GM03348 (cell line): ENCODE data around the gene GLIS2.

Source experiments
- DNase-seq: peaks from one replicate; pipeline ENCODE4 v3.0.0; 2012; ENCODE audit warnings: low spot score

GLIS2 gene

DNA sequence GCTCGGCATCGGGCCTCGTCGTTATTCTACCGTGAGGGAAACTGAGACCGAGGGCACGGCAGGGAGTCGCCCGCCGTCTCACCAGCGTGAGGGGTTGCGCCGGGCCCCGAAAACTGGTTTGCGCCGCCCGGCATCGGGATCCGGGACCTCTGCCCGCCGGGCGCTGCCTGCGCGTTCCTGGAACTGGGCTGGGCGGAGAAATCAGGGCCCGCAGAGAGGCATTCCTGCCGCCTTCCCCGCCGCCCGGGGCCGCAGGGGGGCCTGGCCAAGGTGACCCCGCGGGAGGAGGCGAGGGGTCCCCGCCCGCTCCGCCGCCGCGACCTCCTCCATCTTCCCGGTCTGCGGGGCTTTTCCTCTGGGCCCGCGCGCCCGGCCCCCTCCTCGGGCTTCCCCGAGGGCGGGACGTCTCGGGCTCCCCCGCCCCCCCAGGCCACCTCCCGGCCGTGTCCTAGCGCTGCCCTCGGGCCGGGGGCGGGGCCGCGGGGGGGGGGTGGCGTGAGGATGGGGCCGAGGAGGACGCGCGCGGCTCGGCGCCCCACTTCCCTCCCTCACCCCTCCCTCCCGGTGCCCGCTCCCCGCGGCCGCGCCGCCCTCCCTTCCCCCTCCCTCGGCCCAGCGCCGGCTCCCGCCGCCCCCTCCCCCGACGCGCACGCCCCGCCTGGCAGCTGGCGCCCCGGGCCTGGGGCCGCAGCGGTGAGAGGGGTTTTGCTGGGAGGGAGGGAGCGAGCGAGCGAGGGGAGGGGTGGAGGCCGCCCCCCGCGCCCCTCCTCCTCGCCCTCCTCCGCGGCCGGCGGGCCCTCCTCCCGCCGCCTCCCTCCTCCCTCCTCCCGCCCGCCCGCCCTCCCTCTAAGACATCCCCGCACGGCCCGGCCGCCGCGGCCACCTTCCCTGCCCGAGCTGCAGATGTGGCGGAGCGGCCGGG lies at the start of gene GLIS2:
Gene GLIS2, plus strand, starts transcription at position 882 of the 922 bp plus-strand sequence. CDS start 16,214 bp downstream, outside the sequence.
- peak; percentile 96 for DNase-seq

DNA sequence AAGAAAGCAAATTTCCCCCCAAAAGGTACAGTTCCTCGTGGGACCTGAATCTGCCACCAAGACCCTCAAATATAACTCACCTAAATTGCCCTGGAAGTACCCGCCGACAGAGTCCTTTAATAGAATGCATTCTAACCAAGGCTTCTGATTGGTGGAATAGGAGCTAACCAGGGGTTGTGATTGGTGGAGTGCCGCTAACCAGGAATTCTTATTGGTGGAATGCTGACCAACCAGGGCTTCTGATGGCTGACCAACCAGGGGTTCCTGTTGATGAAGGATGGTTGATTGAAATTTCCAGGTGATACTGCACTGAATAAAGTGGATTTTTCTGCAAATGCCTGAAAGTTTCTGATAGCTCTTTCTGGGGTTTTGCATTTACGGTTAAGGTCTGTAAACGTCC lies 49.5 kb upstream of the GLIS2 start:
- DNase-seq: peak; percentile 23

DNA sequence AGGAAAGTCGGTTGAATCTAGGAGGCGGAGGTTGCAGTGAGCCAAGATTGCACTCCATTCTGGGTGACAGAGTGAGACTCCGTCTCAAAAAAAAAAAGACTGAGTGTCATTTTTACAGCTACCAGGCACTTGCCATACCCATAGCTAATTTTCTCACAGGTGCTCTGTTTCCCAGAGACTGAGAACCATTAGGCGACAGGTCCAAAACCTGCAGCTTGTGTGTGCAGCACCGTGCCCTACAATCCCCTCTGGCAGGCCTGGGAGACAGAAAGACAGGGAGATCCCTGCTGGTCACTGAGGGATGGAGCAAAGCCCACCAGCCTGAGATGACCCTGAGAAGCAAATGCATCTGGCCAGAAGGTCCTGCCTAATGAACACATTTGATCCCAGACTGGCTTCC lies 45.8 kb upstream of the GLIS2 start:
- DNase-seq: no peak

DNA sequence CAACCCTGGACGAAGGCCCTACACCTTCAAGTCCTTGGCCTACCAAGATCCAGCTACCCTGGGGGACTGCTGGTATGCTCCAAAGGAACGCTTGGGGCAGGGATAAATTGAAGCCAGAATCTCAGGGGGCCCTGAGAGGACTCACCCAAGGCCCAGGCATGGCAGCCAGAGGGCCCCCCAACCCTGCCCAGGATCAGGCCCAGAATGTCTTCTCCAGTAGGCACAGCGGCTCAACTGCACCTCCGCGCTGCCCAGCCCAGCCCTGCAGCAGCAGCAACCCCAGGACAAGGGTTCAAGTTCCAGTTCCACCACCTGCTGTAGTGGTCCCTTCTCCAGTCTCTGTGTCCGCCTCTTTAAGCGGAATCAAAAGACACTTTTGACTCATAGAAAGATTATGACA lies 45.3 kb upstream of the GLIS2 start:
- no peak for DNase-seq

DNA sequence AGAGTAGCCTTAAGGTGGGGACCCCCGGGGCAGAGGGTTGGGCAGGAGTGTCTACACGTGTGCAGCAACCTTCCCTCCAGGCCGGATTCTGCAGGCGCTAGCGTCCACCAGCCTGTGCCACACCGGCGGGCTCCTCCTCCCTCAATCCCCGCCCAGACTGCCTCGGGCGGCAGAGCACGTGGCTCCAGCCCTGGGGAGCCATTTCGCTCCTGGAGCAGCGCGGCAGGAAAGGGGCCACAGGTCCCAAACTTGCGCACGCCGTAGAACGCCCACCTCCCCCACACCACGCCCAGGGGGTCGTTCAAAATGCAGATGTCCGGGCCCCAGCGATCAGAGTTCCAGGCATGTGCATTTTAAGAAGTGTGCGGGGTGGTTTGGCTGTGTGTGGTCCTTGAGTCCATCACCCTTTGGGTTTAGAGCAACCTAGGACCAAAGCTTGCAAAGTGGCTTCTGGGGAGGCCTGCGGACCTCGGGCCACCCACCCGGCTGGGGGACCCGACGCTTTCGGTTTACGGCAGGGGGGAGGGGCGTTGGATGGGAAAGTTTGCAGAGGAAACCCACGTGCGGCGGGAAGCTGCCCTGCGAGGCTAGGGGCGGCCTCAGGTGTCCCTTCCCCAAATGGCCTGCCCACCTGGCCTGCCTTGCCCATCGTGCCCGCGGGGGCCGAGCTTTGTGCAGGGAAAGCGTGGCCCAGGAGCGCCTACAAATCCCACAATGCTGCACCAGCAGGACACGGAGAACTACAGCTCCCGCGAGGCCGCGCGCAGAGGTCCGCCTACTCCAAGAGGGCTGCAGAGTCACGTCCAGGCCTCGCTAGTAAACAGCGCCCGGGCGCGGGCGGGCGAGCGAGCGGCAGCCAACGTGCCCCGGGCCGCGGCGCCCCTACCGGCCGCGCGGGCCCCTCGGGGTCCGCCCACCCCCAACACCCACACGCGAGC lies 44.4 kb upstream of the GLIS2 start:
- DNase-seq: peak; percentile 92

DNA sequence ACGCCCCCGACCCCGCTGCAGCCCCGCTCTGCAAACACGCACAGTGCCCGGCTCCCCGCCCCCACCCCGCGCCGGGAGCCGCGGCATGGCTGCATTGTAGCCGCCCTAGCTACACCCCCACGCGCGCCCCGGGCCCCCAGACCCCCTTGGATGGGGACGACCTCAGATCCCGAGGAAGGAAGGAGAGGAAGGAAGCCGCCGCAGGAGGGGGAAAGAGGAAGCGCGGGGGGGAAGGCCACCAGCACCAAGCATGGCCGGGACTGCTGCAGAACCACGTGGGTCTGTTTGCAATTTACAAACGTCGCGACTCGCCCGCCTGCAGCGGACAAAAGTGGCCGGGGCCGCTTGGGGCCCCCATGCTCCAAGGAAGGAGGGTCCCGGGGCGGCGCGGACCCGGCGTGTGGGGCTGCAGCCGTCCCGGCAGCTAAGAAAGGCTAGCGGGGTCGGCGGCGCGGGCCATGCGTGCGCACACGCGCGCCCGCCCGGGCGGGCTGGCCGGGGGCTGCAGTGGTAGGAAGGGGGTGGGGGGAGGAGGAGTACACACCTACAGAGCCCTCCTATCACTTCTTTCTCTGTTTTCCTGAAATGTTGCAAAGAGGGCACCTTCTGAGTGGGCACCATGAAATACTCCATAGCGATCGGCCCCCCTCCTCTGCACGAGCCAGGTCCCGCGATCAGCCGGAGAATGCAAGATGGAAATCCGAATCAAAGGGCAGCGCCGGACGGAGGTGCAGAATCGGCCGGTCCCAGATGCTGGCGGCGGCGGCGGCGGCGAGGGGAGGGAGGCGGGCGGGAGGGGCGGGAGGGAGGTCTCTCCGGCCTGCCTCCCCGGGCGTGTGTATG lies 43.5 kb upstream of the GLIS2 start:
- DNase-seq: peak; percentile 85

DNA sequence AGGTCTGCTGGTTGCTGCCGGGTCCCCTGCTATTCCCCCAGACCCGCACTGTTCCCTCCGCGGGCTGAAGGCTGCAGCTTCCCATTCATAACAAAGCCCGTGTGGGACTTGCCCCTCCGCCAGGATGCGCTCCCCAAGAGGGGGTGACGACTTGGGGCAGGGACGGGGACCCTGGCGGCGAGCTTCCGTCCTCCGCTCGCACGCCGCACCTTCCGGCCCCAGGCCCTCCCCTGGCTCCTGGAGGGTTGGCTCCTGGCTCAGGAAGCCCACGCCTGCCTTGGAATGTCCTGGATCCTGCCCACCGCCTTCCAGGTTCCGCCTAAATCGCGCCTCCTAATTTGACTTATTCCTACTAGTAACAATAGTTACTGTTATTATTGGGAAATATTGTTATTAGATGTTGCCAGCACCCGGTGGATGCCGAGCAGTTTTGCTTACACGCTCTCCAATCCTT lies 42.0 kb upstream of the GLIS2 start:
- peak; percentile 64 for DNase-seq

DNA sequence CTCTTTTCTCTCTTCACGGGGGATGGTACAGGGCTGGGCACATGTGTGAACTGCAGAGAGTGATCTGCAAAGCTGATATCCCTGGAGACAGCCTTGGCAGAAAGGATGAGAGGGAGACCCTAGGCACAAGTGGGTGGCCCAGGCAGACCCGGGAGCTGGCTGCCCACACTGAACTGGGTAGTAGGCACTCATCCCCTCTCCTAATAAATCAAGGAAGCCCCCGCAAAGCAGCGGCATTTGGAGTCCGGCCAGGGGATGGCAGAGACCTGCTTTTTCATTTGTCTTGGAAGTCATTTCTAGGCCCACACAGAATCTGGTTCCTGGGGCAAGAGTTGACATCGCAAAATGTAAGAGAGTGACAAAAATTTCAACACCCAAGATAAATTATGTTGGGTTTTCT lies 40.0 kb upstream of the GLIS2 start:
- DNase-seq: no peak

DNA sequence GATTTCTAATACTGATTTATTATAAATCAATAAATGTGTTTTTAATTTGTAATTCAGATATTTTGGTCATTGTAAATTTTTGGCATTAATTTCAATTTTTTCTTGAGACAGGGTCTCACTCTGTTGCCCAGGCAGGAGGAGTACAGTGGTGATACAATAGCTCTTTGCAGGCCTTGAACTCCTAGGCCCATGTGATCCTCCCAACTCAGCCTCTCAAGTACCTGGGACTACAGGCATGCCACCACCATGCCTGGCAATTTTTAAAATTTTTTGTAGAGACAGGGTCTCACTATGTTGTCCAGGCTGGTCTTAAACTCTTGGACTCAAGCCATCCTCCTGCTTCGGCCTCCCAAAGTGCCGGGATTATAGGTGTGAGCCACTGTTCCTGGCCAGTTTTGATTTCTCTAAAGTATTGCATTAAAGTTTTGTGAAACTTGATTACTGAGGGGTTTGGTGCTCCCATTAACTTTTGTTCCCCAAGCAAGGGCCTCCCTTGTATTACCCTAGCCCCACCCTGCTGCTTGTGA lies 37.8 kb upstream of the GLIS2 start:
- DNase-seq: no peak

DNA sequence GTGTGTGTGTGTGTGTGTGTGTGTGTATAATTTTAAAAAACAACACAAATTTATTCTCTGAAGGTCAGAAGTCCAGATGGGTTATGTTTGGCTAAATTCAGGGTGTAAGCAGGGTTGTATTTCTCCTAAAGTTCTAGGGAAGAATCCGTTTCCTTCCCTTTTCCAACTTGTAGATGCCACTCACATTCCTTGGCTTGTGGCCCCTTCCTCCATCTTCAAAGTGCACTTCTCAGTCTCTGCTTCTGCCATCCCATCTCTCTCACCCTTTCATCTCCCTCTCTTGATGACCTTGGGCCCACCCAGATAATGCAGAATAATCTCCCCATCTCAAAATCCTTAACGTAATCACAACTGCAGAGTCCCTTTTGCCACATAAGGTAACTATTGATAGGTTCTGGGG lies 35.2 kb upstream of the GLIS2 start:
- no peak for DNase-seq

DNA sequence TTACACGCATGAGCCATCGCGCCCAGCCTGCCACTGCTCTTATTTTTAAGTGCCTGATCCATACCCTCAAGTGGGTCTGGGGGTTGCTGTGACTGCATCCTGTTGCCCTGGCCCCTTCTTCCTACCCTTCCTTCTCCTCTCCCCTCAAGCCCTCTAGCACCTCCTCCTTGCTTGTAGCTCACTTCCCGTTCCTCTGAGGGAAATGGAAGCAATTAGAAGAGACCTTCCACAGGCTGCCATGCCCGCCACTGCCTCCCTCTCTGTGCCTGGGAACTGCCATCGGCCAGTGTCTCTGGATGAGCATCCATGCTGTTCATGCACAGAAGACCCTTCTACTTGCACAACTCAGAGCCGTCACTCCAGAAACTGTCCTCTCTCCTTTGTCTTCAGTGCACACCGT lies 32.4 kb upstream of the GLIS2 start:
- no peak for DNase-seq

DNA sequence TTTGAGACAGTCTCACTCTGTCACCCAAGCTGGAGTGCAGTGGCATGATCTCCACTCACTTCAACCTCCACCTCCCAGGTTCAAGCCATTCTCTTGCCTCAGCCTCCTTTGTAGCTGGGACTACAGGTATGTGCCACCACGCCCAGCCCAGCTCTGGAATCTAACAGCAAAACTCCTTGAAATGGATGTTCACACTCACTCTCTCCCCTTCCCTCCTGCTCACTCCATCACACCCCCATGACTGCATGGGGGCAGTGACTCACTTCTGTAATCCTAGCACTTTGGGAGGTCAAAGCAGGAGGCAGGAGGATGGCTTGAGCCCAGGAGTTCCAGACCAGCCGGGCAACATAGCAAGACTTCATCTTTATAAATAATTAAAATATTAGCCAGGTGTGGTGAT lies 31.9 kb upstream of the GLIS2 start:
- DNase-seq: no peak

DNA sequence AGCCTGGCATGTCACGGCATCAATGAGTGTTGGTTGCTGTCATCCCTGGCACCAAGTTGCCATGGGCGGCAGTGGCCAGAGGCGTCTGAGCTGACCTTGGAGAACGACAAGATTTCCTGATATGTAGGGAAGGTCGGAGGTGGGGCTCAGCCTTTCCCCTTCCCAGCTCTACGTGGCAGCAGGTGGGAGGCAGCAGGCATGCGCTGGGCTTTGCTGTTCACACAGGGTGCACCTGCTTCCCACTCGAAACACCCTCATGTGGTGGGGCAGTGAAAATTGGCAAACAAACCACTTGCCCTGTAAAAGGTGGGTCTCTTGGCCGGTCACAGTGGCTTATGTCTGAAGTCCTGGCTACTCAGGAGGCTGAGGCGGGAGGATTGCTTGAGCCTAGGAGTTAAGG lies 30.7 kb upstream of the GLIS2 start:
- no peak for DNase-seq

DNA sequence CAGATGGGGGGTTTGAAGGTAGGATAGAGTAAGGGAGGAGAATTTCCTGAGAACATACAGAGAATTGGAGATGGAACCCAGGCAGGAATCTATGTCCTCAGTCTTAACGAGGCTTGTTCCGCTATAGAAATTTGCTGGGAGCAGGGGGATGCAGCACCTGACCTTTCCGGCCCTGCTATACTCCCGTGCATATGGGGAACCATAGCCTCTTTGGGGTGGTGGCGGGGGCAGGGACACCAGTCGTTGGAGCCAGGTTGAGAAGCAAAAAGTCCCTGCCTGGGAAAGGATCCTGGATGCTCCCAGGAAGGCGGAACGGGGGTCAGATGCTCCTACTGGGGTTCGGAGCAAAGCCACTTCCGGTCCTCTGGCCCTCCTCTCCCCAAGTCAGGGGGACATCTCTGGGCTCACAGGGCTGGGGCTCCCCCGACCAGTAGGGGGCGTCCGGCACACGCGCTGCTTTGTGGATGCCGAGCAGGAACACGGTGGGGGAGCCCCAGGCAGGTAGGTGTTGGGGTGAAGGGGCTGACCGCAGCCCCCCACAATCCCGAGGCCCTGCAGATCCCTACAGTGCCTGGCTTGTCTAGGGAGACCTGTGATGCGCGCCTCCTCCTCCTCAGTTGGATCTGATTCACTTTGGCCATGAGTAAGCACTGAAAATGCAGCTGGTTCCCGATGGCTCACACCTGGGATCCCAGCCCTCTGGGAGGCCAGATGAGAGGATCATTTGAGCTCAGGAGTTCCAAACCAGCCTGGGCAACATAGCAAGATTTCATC lies 27.5 kb upstream of the GLIS2 start:
- peak; percentile 85 for DNase-seq

DNA sequence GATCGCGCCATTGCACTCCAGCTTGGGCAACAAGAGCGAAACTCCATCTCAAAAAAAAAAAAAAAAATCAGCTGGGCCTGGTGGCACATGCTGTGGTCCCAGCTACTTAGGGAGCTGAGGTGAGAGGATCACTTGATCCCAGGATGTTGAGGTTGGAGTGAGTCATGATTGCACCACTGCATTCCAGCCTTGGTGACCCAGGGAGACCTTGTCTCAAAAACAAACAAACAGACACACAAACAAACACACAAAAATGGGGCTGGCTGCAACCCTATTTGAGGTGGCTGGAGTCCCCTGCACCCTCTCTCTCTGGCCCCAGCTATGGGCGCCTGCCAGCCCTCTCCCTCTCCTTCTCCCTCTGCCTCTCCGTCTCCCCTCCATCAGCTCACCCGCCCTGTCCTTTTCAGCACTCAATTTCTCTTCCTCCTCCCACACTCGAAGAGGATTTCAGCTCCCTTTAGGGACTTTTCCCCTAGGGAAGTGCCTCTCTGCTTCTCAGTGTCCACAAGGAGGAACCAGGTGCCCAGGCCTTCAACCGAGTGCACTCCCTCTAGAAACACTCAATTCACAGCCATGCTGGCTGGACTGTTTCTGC lies 25.5 kb upstream of the GLIS2 start:
- DNase-seq: peak; percentile 28

DNA sequence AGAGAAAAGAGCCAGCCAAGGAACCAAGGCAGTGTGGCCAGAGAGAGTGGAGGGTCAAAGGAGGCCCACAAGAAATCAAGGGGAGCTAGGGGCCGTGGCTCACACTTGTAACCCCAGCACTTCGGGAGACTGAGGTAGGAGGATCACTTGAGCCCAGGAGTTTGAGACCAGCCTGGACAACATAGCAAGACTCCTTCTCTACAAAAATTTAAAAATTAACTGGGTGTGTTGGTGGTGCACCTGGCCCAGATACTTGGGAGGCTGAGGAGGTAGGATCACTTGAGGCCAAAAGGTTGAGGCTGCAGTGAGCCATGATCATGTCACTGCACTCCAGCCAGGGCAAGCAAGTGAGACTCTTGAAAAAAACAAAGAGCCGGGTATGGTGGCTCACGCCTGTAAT lies 24.2 kb upstream of the GLIS2 start:
- no peak for DNase-seq

DNA sequence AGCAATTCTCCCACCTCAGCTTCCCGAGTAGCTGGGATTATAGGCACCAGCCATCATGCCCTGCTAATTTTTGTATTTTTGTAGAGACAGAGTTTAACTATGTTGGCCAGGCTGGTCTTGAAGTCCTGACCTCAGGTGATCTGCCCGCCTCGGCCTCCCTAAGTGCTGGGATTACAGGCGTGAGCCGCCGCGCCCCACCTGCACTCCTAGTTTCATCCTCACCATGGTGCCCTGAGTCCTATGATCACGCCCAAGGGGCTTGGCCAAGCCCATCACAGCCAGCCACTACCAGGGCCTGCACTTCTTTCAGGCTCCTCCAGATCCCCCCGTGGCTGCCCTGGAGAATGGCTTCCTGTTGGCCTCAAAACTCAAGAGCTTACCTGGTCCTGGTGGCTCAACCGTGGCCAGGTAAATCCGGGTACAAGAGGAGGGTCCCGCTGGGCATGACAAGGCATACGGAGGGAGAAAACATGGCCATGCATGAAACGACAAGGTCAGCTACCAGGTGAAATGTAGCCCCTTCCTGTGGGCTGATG lies 22.6 kb upstream of the GLIS2 start:
- no peak for DNase-seq

DNA sequence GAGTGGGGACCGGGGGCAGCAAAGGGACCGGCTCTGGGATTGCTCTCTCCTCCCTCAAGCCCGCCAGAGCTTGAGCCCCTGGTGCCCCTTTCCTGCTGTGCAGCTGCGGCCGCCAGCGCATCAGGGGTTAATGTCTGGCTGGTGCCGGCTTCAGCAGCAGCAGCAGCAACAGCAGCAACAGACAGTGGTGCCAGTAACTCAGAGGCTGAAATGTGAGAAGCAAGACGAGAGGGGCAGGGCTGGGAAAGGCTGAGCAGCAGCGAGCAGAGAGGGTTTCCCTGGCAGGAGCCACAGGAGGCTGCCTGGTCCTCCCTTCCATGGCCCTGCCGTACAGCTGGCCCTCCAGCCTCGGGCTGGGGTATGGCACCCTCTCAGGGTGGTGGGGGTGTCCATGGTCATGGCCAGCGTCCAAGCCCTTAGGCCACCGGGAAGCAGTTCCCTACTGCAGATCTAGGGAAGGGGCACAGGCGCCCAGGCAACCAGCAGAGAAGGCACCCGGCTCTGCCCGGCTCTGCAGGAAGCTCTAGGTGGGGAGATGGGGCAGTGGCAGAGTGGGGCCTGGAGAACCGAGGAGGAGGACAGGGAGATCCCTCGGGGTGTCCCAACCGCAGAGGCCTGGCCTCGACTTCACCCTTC lies 21.9 kb upstream of the GLIS2 start:
- peak; percentile 85 for DNase-seq

DNA sequence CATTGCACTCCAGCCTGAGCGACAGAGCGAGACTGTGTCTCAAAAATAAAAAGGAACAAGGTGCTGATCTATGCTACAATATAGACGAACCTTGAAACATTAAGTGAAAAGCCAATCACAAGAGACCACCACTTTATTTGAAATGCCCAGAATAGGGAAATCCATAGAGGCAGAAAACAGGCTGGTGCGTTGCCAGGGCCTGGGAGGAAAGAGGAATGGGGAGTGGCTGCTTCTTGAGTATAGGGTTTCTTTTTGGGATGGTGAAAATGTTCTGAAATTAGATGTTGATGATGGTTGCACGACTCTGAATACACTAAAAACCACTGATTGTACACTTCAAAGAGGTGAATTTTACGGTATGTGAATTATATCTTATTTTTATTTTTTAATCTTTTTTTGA lies 20.3 kb upstream of the GLIS2 start:
- DNase-seq: no peak

DNA sequence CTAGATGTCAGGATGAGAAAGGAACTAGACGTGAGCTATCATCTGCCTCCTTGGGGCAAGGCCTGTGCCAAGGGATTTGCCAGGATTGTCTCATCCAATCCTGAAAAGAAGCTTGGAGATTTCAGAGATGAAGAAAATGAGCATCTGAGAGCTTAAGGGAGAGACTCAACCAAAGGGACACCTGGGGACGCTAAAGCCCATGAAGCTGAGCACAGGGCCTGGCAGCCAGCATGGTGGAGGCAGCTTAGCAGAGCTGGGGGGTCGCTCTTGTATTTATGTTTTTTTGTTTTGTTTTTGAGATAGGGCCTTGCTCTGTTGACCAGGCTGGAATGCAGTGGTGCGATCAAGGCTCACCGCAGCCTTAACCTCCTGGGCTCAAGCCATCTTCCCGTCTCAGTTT lies 18.4 kb upstream of the GLIS2 start:
- DNase-seq: no peak
